ENCODE data around the gene ANAPC5.

ANAPC5 gene

DNA sequence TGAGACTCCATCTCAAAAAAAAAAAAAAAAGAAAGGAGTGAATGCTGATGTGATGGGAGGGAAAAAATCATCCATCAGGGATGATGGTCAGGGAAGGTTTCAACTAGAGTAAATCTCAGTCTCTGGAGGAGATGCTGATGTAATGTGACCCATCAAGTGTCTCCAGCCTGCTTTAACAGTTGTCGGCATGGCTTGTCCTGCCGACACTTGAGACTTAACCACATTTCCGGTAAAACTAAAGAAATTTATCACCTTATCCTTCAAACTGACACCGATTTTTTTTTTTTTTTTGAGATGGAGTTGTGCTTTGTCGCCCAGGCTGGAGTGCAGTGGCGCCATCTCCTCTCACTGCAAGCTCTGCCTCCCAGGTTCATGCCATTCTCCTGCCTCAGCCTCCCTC lies 21.5 kb upstream of the ANAPC5 start:
- TF ChIP-seq, protein P1, sequence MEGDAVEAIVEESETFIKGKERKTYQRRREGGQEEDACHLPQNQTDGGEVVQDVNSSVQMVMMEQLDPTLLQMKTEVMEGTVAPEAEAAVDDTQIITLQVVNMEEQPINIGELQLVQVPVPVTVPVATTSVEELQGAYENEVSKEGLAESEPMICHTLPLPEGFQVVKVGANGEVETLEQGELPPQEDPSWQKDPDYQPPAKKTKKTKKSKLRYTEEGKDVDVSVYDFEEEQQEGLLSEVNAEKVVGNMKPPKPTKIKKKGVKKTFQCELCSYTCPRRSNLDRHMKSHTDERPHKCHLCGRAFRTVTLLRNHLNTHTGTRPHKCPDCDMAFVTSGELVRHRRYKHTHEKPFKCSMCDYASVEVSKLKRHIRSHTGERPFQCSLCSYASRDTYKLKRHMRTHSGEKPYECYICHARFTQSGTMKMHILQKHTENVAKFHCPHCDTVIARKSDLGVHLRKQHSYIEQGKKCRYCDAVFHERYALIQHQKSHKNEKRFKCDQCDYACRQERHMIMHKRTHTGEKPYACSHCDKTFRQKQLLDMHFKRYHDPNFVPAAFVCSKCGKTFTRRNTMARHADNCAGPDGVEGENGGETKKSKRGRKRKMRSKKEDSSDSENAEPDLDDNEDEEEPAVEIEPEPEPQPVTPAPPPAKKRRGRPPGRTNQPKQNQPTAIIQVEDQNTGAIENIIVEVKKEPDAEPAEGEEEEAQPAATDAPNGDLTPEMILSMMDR (IDR thresholded peaks at IDR 0.05), result no peak

DNA sequence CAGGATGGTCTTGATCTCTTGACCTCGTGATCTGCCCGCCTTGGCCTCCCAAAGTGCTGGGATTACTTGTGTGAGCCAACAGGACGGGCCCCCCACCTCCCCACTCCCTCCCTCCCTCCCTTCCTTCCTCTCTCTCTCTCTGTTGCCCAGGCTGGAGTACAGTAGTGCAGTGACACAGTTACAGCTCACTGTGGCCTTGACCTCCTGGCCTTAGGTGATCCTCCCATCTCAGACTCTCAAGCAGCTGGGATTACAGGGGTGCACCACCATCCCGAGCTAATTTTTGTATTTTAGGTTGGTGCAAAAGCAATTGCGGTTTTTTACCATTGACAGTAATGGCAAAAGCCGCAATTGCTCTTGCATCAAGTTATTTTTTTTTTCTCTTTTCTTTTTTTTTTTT lies 19.2 kb upstream of the ANAPC5 start:
- TF ChIP-seq, protein P1 (IDR thresholded peaks at IDR 0.05), result no peak

DNA sequence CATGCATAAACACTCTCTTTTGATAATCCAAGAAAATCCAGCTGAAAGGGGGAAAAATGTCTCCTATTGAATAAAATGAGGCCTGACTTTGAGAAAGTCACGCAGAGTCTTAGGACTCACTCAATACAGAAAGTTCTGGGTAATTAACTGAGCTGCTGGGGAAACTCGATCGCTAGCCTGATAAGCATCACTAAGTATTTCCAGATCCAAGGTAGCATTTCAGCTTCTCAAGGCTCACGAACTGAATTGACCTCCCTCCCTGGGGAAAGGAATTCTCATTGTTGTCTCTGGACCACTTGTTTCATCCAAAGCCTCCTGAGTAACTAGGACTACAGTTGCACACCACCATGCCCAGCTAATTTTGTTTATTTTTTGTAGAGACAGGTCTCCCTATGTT lies 13.8 kb upstream of the ANAPC5 start:
- TF ChIP-seq, protein P1 (IDR thresholded peaks at IDR 0.05), result no peak

DNA sequence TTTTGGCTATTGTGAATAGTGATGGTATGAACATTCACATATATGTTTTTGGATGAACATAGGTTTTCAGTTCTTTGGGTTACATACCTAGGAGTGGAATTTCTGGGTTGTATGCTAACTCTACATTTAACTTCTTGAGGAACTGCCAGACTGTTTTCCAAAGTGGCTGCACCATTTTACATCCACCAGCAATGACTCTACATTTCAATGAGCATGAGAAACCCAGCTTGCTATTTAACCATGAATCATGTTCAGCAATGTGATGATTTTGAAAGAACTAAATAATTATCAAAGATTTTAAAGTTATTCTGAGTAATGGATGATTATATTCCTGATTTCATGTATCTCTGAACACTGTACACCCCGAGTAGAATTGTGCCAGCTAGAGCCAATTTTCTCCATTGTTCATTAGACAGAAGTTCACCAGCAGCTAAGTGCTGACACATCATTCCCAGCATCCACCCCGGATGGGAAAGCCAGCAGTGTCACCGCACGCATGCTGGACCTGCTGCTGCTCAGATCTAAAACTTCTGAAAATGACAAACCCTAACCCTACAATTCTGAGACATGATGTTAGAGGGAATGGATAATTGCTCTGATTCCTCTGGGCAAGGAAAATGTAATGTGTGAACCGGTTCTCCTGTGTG lies 13.3 kb upstream of the ANAPC5 start:
- TF ChIP-seq, protein P1 (IDR thresholded peaks at IDR 0.05), result no peak

DNA sequence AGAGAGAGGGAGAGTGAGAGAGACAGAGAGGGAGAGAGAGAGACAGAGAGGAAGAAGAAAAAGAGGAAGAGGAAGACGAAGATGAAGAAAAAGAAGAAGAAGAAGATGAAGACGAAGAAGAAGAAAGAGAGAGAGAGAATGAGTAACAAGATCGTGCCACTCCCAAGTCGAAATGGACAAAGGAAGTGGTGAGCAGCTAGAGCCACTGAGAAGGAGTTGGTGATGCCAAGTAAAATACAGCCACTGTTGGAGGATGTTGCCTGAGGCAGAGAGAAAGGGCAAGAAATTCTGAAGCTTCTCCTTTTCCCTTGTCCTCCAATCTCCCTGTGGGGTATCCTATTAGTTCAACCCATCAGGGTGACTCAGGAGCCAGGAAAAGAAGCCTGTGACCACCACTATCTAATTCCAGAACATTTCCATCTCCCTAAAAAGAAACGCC lies 12.5 kb upstream of the ANAPC5 start:
- TF ChIP-seq, protein P1 (IDR thresholded peaks at IDR 0.05), result no peak

DNA sequence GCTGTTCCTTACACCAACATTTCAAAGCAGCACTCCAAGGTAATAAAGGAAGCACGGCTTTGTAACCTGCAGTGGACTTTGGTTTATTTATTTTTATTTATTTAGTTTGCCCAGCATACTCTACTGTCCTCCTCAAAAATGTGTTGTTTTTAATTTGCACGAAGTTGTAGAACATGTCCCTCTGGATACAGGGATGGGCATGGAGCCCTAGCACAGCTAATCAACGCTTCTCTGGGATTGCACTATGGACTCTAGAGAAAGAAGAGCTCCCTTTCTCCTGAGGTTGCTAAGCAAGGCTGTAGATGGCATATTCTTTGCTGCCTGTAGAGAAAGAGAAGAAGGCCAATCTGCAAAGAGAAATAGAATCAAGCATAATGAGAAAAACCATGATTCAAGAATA lies 5.9 kb upstream of the ANAPC5 start:
- TF ChIP-seq, protein P1 (IDR thresholded peaks at IDR 0.05), result no peak

DNA sequence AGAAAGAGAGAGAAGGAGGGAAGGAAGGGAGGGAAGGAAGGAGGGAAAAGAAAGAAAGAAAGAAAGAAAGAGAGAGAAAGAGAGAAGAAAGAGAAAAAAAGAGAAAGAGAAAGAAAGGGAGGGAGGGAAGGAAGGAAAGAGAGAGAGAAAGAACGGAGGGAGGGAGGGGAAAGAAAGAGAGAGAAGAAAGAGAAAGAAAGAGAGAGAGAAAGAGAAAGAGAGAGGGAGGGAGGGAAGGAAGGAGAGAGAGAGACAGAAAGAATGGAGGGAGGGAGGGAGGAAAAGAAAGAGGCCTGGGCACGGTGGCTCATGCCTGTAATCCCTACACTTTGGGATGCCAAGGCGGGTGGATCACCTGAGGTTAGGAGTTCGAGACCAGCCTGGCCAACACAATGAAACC lies 5.1 kb upstream of the ANAPC5 start:
- TF ChIP-seq, protein P1 (IDR thresholded peaks at IDR 0.05), result no peak

DNA sequence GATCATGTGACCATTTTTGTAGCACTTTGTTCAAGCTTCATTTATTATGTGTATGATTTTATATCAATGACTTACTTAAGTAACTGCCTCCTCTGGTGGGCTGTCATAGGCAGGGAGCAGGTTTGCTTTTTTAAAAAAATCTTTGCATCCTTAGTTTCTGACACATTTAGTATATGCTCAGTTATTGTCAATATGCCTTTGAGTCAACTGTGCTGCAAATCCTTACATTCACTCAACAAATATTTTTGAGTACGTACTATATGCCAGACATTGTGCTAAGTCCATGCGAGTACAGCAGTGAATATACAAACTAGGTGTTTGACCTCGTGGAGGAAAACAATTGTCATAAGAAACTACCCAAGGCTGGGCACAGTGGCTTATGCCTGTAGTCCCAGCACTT lies 4.4 kb upstream of the ANAPC5 start:
- TF ChIP-seq, protein P1 (IDR thresholded peaks at IDR 0.05), result no peak
